Hepatocyte (in vitro differentiated cells): Measurements from ENCODE around the gene RAB26.

Experiments
- CTCF ChIP-seq: fragments of 200-600 bp; sonication (generic); IDR thresholded peaks from 2 replicates; pipeline ENCODE4 v1.5.1; 2016; ENCODE audit warnings: antibody characterized with exemption, mild to moderate bottlenecking; ENCODE audit not compliant: poor library complexity
- EZH2phosphoT487 ChIP-seq: fragments of 200-600 bp; sonication (generic); IDR thresholded peaks from one replicate; pipeline ENCODE4 v1.6.1; 2018; ENCODE audit warnings: antibody characterized with exemption, mild to moderate bottlenecking, low read depth, moderate library complexity; ENCODE audit not compliant: unreplicated experiment, severe bottlenecking

GRCh38 chr16:2174396-2175131 lies 26.1 kb downstream of the RAB26 start:
- TF ChIP-seq CTCF (no peak), EZH2phosphoT487 (no peak)
